ENCODE results near the gene IQSEC2.

Gene IQSEC2

DNA sequence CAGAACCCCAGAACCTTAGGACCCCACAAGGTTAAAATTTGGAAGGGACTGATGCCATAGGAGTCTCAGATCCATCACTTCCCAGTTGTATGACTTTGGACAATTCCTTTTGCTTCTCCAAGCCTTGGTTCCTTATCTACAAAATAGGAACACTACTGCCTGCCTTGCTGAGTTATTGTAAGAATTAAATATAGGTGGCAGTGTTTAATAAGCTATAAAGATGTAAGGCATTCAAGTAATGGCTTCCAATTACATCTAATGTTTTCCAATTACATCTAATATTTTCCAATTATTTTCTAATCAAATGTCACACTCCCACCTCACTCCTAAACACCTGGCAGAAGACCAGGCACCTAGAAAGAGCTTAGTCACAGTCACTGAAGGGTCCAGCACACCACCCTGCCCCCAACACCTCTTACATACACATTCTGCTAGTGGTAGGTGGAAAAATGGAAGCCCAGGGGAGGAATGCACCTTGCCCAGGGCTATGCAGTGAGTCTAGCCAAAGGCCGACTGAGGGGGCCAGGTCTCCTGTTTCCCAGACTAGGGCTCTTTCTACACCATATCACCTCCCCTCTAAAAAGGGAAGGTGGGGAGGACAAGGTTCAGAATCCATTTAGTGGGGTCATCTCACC is 31.9 kb downstream of the IQSEC2 start:
- TF ChIP-seq ZBTB7A (IDR thresholded peaks at IDR 0.05; ENCODE audit: low read depth) (no peak), CREB1 (IDR thresholded peaks at IDR 0.05; ENCODE audit: low read depth) (no peak), YY1 (IDR thresholded peaks at IDR 0.05; ENCODE audit: low read depth) (no peak), TCF12 (IDR thresholded peaks at IDR 0.05; ENCODE audit: low read depth) (no peak), RAD21 (IDR thresholded peaks at IDR 0.05; ENCODE audit: low read depth) (no peak), NFIC (IDR thresholded peaks at IDR 0.05) (no peak), EP300 (IDR thresholded peaks at IDR 0.05; ENCODE audit: borderline replicate concordance) (no peak), TEAD4 (IDR thresholded peaks at IDR 0.05) (no peak)
- TF ChIP-seq, protein P1, sequence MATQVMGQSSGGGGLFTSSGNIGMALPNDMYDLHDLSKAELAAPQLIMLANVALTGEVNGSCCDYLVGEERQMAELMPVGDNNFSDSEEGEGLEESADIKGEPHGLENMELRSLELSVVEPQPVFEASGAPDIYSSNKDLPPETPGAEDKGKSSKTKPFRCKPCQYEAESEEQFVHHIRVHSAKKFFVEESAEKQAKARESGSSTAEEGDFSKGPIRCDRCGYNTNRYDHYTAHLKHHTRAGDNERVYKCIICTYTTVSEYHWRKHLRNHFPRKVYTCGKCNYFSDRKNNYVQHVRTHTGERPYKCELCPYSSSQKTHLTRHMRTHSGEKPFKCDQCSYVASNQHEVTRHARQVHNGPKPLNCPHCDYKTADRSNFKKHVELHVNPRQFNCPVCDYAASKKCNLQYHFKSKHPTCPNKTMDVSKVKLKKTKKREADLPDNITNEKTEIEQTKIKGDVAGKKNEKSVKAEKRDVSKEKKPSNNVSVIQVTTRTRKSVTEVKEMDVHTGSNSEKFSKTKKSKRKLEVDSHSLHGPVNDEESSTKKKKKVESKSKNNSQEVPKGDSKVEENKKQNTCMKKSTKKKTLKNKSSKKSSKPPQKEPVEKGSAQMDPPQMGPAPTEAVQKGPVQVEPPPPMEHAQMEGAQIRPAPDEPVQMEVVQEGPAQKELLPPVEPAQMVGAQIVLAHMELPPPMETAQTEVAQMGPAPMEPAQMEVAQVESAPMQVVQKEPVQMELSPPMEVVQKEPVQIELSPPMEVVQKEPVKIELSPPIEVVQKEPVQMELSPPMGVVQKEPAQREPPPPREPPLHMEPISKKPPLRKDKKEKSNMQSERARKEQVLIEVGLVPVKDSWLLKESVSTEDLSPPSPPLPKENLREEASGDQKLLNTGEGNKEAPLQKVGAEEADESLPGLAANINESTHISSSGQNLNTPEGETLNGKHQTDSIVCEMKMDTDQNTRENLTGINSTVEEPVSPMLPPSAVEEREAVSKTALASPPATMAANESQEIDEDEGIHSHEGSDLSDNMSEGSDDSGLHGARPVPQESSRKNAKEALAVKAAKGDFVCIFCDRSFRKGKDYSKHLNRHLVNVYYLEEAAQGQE (IDR thresholded peaks at IDR 0.05; ENCODE audit: low read depth) = no peak
- TF ChIP-seq, protein P2, sequence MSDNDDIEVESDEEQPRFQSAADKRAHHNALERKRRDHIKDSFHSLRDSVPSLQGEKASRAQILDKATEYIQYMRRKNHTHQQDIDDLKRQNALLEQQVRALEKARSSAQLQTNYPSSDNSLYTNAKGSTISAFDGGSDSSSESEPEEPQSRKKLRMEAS (IDR thresholded peaks at IDR 0.05) = no peak

DNA sequence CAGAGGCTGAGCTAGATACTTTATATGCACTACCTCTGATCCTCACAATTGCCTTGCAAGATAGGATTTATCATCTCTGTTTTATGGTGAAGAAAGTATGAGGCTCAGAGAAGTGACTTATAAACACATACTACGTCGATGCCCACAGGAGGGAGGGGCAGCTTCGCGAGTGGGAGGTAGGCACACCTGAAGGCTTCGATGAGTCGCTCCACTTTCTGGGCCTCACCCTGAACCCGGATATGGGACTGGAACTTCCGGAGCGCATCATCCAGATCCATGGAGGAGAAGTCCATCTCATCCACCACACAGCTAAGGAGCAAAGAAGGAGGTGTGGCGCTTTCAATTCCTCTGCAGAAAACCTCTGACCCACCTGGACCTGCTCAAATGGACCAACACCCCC is 33.5 kb downstream of the IQSEC2 start:
- TF ChIP-seq ZBTB7A (IDR thresholded peaks at IDR 0.05; ENCODE audit: low read depth) (no peak), TAF1 (IDR thresholded peaks at IDR 0.05; ENCODE audit: low read depth) (no peak), TCF12 (IDR thresholded peaks at IDR 0.05; ENCODE audit: low read depth) (no peak), NFIC (IDR thresholded peaks at IDR 0.05) (no peak), RAD21 (IDR thresholded peaks at IDR 0.05; ENCODE audit: low read depth) (no peak), CREB1 (IDR thresholded peaks at IDR 0.05; ENCODE audit: low read depth) (no peak)
- TF ChIP-seq, protein P2 (IDR thresholded peaks at IDR 0.05) = no peak
- TF ChIP-seq, protein P3, sequence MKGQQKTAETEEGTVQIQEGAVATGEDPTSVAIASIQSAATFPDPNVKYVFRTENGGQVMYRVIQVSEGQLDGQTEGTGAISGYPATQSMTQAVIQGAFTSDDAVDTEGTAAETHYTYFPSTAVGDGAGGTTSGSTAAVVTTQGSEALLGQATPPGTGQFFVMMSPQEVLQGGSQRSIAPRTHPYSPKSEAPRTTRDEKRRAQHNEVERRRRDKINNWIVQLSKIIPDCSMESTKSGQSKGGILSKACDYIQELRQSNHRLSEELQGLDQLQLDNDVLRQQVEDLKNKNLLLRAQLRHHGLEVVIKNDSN (IDR thresholded peaks at IDR 0.05) = no peak

DNA sequence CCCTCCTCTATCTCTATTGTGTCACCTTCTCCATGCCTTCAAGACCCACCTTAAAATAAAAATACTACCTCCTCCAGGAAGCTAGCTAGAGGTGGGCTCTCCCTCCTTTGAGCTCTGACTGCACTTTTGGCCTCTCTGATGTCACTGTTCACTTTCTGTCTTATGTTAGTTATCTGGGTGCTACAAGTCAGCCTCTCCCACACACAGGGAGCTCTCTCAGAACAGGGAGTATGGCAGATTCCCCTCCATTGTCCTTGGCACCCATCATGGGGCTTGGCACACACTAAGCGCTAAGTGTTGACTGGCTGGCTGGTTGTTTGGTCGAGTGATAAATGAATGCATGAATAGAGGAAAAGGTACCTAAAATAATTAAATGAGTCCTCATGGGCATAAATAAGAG is 35.2 kb downstream of the IQSEC2 start:
- TF ChIP-seq TAF1 (IDR thresholded peaks at IDR 0.05; ENCODE audit: low read depth) = no peak

DNA sequence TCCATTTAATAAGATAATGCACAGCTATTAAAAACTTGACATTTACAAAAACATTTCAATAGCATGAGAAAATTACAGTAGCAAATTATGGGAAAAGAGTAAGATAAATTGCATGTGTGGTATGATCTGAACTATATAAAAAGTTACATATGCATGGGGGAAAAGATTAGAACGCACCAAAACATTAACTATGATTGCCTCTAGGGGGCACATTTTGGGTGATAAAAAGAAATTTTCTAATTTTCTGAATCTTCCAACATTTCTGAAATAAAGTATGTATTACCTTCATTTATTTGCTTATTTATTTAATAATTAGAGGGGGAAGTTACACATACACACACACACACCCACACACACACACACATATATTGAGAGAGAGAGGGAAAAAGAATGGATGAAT is 36.8 kb downstream of the IQSEC2 start:
- TF ChIP-seq NFIC (IDR thresholded peaks at IDR 0.05) (no peak), EGR1 (IDR thresholded peaks at IDR 0.05) (no peak), RAD21 (IDR thresholded peaks at IDR 0.05; ENCODE audit: low read depth) (no peak), CEBPB (IDR thresholded peaks at IDR 0.05) (no peak), YY1 (IDR thresholded peaks at IDR 0.05; ENCODE audit: low read depth) (no peak), TAF1 (IDR thresholded peaks at IDR 0.05; ENCODE audit: low read depth) (no peak), FOXM1 (IDR thresholded peaks at IDR 0.05; ENCODE audit: borderline replicate concordance, low read depth) (no peak), TEAD4 (IDR thresholded peaks at IDR 0.05) (no peak), EP300 (IDR thresholded peaks at IDR 0.05; ENCODE audit: borderline replicate concordance) (no peak), ZBTB7A (IDR thresholded peaks at IDR 0.05; ENCODE audit: low read depth) (no peak), CREB1 (IDR thresholded peaks at IDR 0.05; ENCODE audit: low read depth) (no peak), TCF12 (IDR thresholded peaks at IDR 0.05; ENCODE audit: low read depth) (no peak)
- TF ChIP-seq, protein P3 (IDR thresholded peaks at IDR 0.05) = no peak
- TF ChIP-seq, protein P1 (IDR thresholded peaks at IDR 0.05; ENCODE audit: low read depth) = no peak
- TF ChIP-seq, protein P2 (IDR thresholded peaks at IDR 0.05) = no peak

DNA sequence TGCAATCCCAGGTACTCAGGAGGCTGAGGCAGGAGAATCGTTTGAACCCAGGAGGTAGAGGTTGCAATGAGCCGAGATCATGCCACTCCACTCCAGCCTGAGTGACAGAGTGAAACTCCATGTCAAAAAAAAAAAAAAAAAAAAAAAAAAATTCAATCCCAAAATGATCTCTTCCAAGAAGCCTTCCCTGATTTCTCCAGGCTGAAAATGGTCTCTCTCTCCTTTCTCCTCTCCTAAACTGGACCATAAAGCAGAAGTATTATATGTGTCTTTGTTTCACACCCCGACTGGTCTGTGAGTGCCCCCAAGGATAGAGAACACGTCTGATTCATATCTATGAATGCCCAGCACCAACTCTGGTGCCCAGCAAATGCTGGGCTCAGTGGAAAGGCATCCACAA is 39.1 kb downstream of the IQSEC2 start:
- TF ChIP-seq EGR1 (IDR thresholded peaks at IDR 0.05) (no peak), TEAD4 (IDR thresholded peaks at IDR 0.05) (no peak), CEBPB (IDR thresholded peaks at IDR 0.05) (no peak), RAD21 (IDR thresholded peaks at IDR 0.05; ENCODE audit: low read depth) (no peak), CREB1 (IDR thresholded peaks at IDR 0.05; ENCODE audit: low read depth) (no peak), FOXM1 (IDR thresholded peaks at IDR 0.05; ENCODE audit: borderline replicate concordance, low read depth) (no peak), YY1 (IDR thresholded peaks at IDR 0.05; ENCODE audit: low read depth) (no peak), ZBTB7A (IDR thresholded peaks at IDR 0.05; ENCODE audit: low read depth) (no peak), EP300 (IDR thresholded peaks at IDR 0.05; ENCODE audit: borderline replicate concordance) (no peak), NFIC (IDR thresholded peaks at IDR 0.05) (no peak), TAF1 (IDR thresholded peaks at IDR 0.05; ENCODE audit: low read depth) (no peak), TCF12 (IDR thresholded peaks at IDR 0.05; ENCODE audit: low read depth) (no peak)
- TF ChIP-seq, protein P3 (IDR thresholded peaks at IDR 0.05) = no peak
- TF ChIP-seq, protein P2 (IDR thresholded peaks at IDR 0.05) = no peak
- TF ChIP-seq, protein P1 (IDR thresholded peaks at IDR 0.05; ENCODE audit: low read depth) = no peak
